Ovary (tissue), 9 donors: ENCODE data around the gene ABCB1. TPM values are rescaled to one million over a fixed set of nuclear protein-coding genes. Genes with fewer than 3 reads are reported as not detected.

Source experiments
- DNase-seq, 5 donors: peaks; one replicate each; pipeline ENCODE4 v3.0.0-alpha.2; 2019 to 2020
- H3K27ac ChIP-seq, 2 donors: fragments of 200-600 bp; one replicate each; pipeline versions ENCODE4 v1.5.1 to v1.8.0; 2019 to 2022
- H3K27me3 ChIP-seq: fragments of 200-600 bp; one replicate; pipeline ENCODE4 v1.8.0; 2022
- H3K36me3 ChIP-seq: fragments of 200-600 bp; sonication (generic); one replicate; pipeline ENCODE4 v1.5.1; 2019
- H3K4me1 ChIP-seq: one replicate; pipeline ENCODE4 v1.8.1; 2013; ENCODE audit warnings: mild to moderate bottlenecking, moderate library complexity; ENCODE audit not compliant: insufficient read depth
- H3K4me3 ChIP-seq: fragments of 200-600 bp; sonication (generic); one replicate; pipeline ENCODE4 v1.5.1; 2017
- H3K9me3 ChIP-seq, 2 donors: fragments of 200-600 bp in 1 of 2; sonication (generic) in 1 of 2; one replicate each; pipeline versions ENCODE4 v1.5.1 to v1.8.1; 2013 to 2019; ENCODE audit warnings: mild to moderate bottlenecking in 1 of 2, moderate library complexity in 1 of 2
- EP300 ChIP-seq: sonication (generic); formaldehyde crosslinking; IDR thresholded peaks from one replicate; pipeline ENCODE4 v1.6.1; 2017; ENCODE audit warnings: antibody characterized with exemption
- POLR2A ChIP-seq: fragments of 450-650 bp; IDR thresholded peaks from one replicate; pipeline ENCODE4 v1.6.1; 2017; ENCODE audit warnings: antibody characterized with exemption, mild to moderate bottlenecking, moderate library complexity
- WGBS, 3 donors: extraction: QIAGEN DNeasy Blood & Tissue Kit in 1 of 3; methylation state at CpG; one replicate each; pipeline versions ENCODE4 v1.1.5 to v1.1.7; 2013 to 2017; 5-methylcytosine and 5-hydroxymethylcytosine counted together
- intact Hi-C, 4 donors: fragments of 100-400 bp; cut with DNase I; formaldehyde crosslinking; loops; one replicate each; pipeline versions ENCODE4 v1.11.0 to v1.15.1; 2022 to 2023
- polyA plus RNA-seq, 2 donors: library from polyadenylated mRNA; stranded (reverse); fragments of 200-250 nt in 1 of 2; fragments of 350-450 nt in 1 of 2; fragmentation: Illumina TruSeq in 1 of 2; extraction: RNeasy Lipid Tissue Mini Kit (QIAGEN cat#74804) in 1 of 2; gene quantifications; one replicate each; pipeline ENCODE4 v1.2.3, GENCODE V29; 2013 to 2014
- total RNA-seq, 7 donors: library from RNA; depleted of rRNA in 2 of 7; stranded (reverse); fragments of >200 nt in 2 of 7; fragmentation: NEBNext Ultra II Directional in 3 of 7; extraction: Animal tissue kit (Norgen Biotek cat#: 25700) in 3 of 7; gene quantifications; one replicate each; pipeline versions ENCODE4 v1.1.0 to v1.2.4, GENCODE V29; 2016 to 2023
- TF ChIP-seq, protein P1 (sequence below), 3 donors: fragments of 450-650 bp in 2 of 3; fragments of 200-600 bp in 1 of 3; IDR thresholded peaks; one replicate each; pipeline versions ENCODE4 v1.5.1 to v1.8.0; 2016 to 2022; ENCODE audit warnings: antibody characterized with exemption in 3 of 3, mild to moderate bottlenecking in 1 of 3
- donor health status: DM: no; HTN: no; CAD: no; lungs with moderate emphysema.
- donor health status: DM: no; HTN: no; CAD: no.
- donor health status: Bipolar disorder and iron deficiency.
- donor health status: DM: yes; HTN: yes; CAD: no.
- donor health status: DM: no; HTN: no; CAD: no.
- donor health status: DM: yes; HTN: yes; CAD: no.

The ABCB1 gene
- total and polyA plus RNA-seq, 9 donors: 3.4 to 22.8 (median 8.1) TPM

DNA sequence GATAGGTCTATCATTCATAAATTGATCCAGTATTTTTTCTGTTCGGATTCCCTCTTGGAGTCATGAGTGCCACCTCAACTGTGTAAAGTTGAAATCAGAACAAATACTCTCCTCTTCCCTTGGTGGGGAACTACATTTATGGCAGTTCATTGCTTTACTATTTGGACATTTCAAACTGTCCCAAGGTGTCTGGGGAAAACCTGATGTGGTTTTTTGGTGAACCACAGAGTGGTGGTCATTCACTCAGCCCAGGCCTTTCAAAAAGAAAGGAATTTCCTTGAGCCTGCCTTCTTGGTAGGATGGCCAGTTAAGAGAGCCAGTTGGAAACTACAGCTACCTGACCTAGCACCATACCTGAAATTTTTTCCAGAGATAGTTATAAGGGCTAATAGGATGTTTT lies 59.0 kb downstream of the ABCB1 start:
- 77 to 94% (median 86%) methylated on average over 1 of the region's 1 CpG for WGBS, 3 donors
- TF ChIP-seq, protein P1, sequence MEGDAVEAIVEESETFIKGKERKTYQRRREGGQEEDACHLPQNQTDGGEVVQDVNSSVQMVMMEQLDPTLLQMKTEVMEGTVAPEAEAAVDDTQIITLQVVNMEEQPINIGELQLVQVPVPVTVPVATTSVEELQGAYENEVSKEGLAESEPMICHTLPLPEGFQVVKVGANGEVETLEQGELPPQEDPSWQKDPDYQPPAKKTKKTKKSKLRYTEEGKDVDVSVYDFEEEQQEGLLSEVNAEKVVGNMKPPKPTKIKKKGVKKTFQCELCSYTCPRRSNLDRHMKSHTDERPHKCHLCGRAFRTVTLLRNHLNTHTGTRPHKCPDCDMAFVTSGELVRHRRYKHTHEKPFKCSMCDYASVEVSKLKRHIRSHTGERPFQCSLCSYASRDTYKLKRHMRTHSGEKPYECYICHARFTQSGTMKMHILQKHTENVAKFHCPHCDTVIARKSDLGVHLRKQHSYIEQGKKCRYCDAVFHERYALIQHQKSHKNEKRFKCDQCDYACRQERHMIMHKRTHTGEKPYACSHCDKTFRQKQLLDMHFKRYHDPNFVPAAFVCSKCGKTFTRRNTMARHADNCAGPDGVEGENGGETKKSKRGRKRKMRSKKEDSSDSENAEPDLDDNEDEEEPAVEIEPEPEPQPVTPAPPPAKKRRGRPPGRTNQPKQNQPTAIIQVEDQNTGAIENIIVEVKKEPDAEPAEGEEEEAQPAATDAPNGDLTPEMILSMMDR (IDR thresholded peaks at IDR 0.05): no peak
- no peak for TF ChIP-seq EP300
- no peak for TF ChIP-seq POLR2A
- Histone ChIP-seq H3K36me3 (no peaks in the 10 kb centered on the region), H3K27ac (no peak overlapping the region), H3K9me3 (no peaks in the 10 kb centered on the region), H3K27me3 (no peaks in the 10 kb centered on the region), H3K4me3 (no peak overlapping the region), H3K4me1 (no peaks in the 10 kb centered on the region)
- no peak for DNase-seq
- intact Hi-C loops: no loop called here

DNA sequence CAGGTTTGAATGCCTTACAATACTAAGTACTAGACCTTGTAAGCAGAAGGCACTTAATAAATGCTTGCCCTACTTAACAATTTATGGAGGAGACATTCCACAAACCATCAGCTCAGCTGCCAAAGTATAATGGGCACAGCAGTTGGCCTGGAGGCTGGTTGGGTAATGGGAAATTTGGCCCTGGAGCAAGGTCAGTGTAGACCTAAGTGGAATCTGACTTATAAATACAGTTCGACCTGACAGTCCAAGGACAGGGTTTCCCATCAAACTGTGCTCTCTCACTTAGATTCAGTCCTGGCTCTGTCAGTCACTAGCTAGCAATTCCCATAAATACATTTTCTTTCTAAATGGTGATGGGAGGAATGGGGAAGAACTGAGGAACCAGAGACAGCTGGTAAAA lies 62.6 kb downstream of the ABCB1 start:
- intact Hi-C loops: no loop called here
- TF ChIP-seq EP300 (no peak), POLR2A (no peak)
- TF ChIP-seq, protein P1 (IDR thresholded peaks at IDR 0.05): no peak
- Histone ChIP-seq H3K27ac (no peak overlapping the region), H3K4me1 (no peaks in the 10 kb centered on the region), H3K4me3 (no peak overlapping the region), H3K36me3 (no peaks in the 10 kb centered on the region), H3K27me3 (no peaks in the 10 kb centered on the region), H3K9me3 (no peaks in the 10 kb centered on the region)
- WGBS, 3 donors: 17 to 62% (median 19%) methylated on average over 1 of the region's 1 CpG
- no peak for DNase-seq

DNA sequence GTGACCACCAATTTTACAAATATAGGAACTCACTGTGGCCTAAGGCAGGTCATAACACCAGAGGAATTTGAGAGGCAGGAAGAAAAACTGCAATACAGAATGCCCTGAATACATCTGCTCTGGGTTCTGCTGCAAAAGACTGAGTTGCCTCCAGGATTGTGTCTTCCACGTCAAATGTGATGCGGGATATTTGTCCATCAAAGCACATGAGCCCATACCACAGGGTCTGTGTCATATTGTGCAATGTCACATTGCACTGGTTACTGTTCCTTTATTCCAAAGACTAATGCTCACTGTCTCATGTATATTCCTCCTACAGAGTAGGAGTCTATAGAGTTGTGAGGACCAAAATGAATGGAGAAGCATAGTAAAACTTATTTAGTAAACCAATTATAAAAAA lies 66.6 kb downstream of the ABCB1 start:
- Histone ChIP-seq H3K4me3 (no peak overlapping the region), H3K27me3 (no peaks in the 10 kb centered on the region), H3K36me3 (no peaks in the 10 kb centered on the region), H3K4me1 (no peaks in the 10 kb centered on the region), H3K9me3 (no peaks in the 10 kb centered on the region), H3K27ac (no peak overlapping the region)
- TF ChIP-seq, protein P1 (IDR thresholded peaks at IDR 0.05): no peak
- TF ChIP-seq POLR2A: no peak
- no peak for TF ChIP-seq EP300
- no peak for DNase-seq
- WGBS, 3 donors: 85 to 94% (median 90%) methylated on average over 2 of the region's 2 CpGs
- intact Hi-C loops: no loop called here

DNA sequence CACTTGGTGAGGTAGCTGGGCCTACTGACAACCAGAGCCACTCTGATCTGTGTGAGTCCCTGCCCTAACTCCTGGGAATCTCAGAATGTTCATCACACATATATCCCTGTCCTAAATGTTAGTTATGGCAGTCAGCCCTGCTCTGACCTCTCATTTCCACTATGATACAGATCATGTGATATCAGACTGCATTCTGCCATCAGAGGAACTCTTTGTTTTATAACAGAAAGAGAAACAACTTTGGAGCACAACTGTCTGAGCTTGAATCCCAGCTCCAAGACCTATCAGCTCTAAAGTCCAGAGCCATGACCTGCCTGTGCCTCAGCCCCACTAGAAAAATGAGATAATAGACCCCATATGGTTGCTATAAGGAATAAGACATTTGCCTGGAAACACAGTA lies 70.6 kb downstream of the ABCB1 start:
- Histone ChIP-seq H3K4me3 (no peak overlapping the region), H3K27ac (no peak overlapping the region), H3K36me3 (no peaks in the 10 kb centered on the region), H3K9me3 (no peaks in the 10 kb centered on the region), H3K4me1 (no peaks in the 10 kb centered on the region), H3K27me3 (no peaks in the 10 kb centered on the region)
- intact Hi-C loops: no loop called here
- TF ChIP-seq, protein P1 (IDR thresholded peaks at IDR 0.05): no peak
- TF ChIP-seq POLR2A: no peak
- no peak for TF ChIP-seq EP300
- no peak for DNase-seq

DNA sequence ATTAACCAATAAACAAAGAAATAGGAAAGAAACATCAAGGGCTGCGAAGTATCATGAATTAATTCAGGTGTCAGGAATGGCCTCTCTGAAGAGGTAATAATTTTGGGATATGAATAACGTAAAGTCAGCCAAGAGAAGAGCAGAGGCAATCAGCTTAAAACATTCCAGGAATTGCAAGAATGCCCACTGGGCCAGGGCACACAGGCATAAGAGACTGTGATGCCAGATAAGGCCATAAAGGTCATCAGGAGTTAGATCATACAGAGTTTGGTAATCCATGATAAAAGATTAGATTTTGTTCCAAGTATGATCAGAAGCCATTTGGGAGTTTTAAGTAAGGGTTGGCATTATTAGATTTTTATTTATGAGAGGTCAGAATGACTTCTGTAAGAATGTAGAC lies 72.0 kb downstream of the ABCB1 start:
- no peaks in the 10 kb centered on the region for H3K9me3 ChIP-seq
- TF ChIP-seq POLR2A (no peak), EP300 (no peak)
- TF ChIP-seq, protein P1 (IDR thresholded peaks at IDR 0.05): no peak
- no peaks in the 10 kb centered on the region for H3K36me3 ChIP-seq
- no peaks in the 10 kb centered on the region for H3K4me1 ChIP-seq
- H3K27me3 ChIP-seq: no peaks in the 10 kb centered on the region
- no peak overlapping the region for H3K27ac ChIP-seq
- DNase-seq: no peak
- 69 to 82% (median 72%) methylated on average over 2 of the region's 2 CpGs for WGBS, 3 donors
- no peak overlapping the region for H3K4me3 ChIP-seq
- intact Hi-C loops: no loop called here
